Ovary (tissue), 3 donors: ENCODE results near the gene RAET1E.
"Not testable (repeated sequence)": the region's sequence is repeated elsewhere in the genome, so short reads cannot be mapped to it uniquely, and the experiment has no call there.

Experiments used
- CTCF ChIP-seq, 3 donors: fragments of 450-650 bp in 2 of 3; fragments of 200-600 bp in 1 of 3; IDR thresholded peaks; one replicate each; pipeline versions ENCODE4 v1.5.1 to v1.8.0; 2016 to 2022; ENCODE audit warnings: antibody characterized with exemption in 3 of 3, mild to moderate bottlenecking in 1 of 3
- EP300 ChIP-seq: sonication (generic); formaldehyde crosslinking; IDR thresholded peaks from one replicate; pipeline ENCODE4 v1.6.1; 2017; ENCODE audit warnings: antibody characterized with exemption
- POLR2A ChIP-seq: fragments of 450-650 bp; IDR thresholded peaks from one replicate; pipeline ENCODE4 v1.6.1; 2017; ENCODE audit warnings: antibody characterized with exemption, mild to moderate bottlenecking, moderate library complexity
- donor health status: DM: no; HTN: no; CAD: no.

- TF ChIP-seq CTCF (IDR thresholded peaks at IDR 0.05); POLR2A; EP300: not testable (repeated sequence)
These were observed 49.6 kb downstream of the RAET1E start for GRCh38 chr6:149848343-149848742.
